PFSK-1 (cell line): ENCODE data around the gene MITD1. TPM values are rescaled to one million over a fixed set of nuclear protein-coding genes. Genes with fewer than 3 reads are reported as not detected.

ENCODE experiments used
- FOXP2 ChIP-seq: optimal IDR thresholded peaks from 2 replicates; pipeline ENCODE3; 2011; ENCODE audit warnings: borderline replicate concordance, control low read depth, inconsistent platforms; ENCODE audit not compliant: insufficient read depth; ENCODE audit errors: extremely low read length, extremely low read depth
- POLR2AphosphoS5 ChIP-seq: IDR thresholded peaks from 2 replicates; pipeline ENCODE4 v1.6.1; 2012; ENCODE audit warnings: low read depth, mild to moderate bottlenecking, control low read depth, low read length, moderate library complexity
- SIN3A ChIP-seq: IDR thresholded peaks from 2 replicates; pipeline ENCODE4 v1.6.1; 2012; ENCODE audit warnings: mild to moderate bottlenecking, low read length, moderate library complexity, borderline replicate concordance; ENCODE audit not compliant: insufficient read depth
- TAF1 ChIP-seq: IDR thresholded peaks from 2 replicates; pipeline ENCODE4 v1.6.1; 2012; ENCODE audit warnings: low read length, control low read depth, borderline replicate concordance; ENCODE audit not compliant: insufficient read depth
- polyA plus RNA-seq: library from polyadenylated mRNA; unstranded; fragments of >200 nt; gene quantifications from one replicate; pipeline ENCODE4 v1.2.1, GENCODE V29; 2012; ENCODE audit warnings: low read depth, missing spikeins; ENCODE audit not compliant: insufficient read length
- TF ChIP-seq, protein P1 (sequence below), 2 experiments: IDR thresholded peaks; 2 replicates each; pipeline versions ENCODE4 v1.6.1 to v1.8.0; 2011 to 2012; ENCODE audit warnings: low read depth in 2 of 2, low read length in 2 of 2, control low read depth in 1 of 2, inconsistent platforms in 1 of 2, mild to moderate bottlenecking in 1 of 2, moderate library complexity in 1 of 2; ENCODE audit not compliant: insufficient read depth in 1 of 2

MITD1 gene
- polyA plus RNA-seq, result 23.4 TPM

- TF ChIP-seq, protein P1, sequence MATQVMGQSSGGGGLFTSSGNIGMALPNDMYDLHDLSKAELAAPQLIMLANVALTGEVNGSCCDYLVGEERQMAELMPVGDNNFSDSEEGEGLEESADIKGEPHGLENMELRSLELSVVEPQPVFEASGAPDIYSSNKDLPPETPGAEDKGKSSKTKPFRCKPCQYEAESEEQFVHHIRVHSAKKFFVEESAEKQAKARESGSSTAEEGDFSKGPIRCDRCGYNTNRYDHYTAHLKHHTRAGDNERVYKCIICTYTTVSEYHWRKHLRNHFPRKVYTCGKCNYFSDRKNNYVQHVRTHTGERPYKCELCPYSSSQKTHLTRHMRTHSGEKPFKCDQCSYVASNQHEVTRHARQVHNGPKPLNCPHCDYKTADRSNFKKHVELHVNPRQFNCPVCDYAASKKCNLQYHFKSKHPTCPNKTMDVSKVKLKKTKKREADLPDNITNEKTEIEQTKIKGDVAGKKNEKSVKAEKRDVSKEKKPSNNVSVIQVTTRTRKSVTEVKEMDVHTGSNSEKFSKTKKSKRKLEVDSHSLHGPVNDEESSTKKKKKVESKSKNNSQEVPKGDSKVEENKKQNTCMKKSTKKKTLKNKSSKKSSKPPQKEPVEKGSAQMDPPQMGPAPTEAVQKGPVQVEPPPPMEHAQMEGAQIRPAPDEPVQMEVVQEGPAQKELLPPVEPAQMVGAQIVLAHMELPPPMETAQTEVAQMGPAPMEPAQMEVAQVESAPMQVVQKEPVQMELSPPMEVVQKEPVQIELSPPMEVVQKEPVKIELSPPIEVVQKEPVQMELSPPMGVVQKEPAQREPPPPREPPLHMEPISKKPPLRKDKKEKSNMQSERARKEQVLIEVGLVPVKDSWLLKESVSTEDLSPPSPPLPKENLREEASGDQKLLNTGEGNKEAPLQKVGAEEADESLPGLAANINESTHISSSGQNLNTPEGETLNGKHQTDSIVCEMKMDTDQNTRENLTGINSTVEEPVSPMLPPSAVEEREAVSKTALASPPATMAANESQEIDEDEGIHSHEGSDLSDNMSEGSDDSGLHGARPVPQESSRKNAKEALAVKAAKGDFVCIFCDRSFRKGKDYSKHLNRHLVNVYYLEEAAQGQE (IDR thresholded peaks at IDR 0.05; ENCODE audit: insufficient read depth in 1 of 2, low read depth in 2 of 2, low read length in 2 of 2), result no peak; a peak in 1 of 4 replicates
- peak; percentile 94 for TF ChIP-seq POLR2AphosphoS5
- TF ChIP-seq SIN3A, result no peak; the same call in 1 of the 2 replicates
- no peak for TF ChIP-seq FOXP2
- TF ChIP-seq TAF1, result peak; percentile 98
These were observed at the start of gene MITD1, which contains the start of gene MRPL30 for GRCh38 chr2:99180755-99181623. MITD1 (minus strand) TSS chr2:99181058; CDS start chr2:99180981, 77 bp downstream. MRPL30 (plus strand) TSS chr2:99181184; CDS start chr2:99186204, 5,020 bp downstream.

GRCh38 chr2:99217929-99218501 lies 37.2 kb upstream of the MITD1 start:
- TF ChIP-seq, protein P1 (IDR thresholded peaks at IDR 0.05; ENCODE audit: insufficient read depth in 1 of 2, low read depth in 2 of 2, low read length in 2 of 2), result no peak
- no peak for TF ChIP-seq TAF1
- TF ChIP-seq POLR2AphosphoS5, result no peak
- TF ChIP-seq FOXP2, result no peak
- TF ChIP-seq SIN3A, result no peak

DNA sequence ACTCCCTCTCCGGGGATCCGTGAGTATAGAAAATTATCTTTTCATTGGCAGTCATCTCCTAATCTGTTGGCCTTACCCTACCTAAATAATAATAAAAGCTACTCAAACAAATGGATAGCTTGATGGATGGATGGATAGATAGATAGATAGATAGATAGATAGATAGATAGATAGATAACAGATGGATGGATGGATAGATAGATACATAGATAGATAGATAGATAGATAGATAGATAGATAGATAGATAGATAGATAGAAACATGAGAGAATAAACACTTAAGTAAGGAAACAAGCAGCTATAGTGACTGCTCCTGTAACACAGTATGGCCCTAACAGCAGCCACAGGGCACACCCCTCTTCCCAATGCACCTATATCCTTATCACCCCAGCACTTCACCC lies 35.2 kb upstream of the MITD1 start:
- no peak for TF ChIP-seq TAF1
- TF ChIP-seq, protein P1 (IDR thresholded peaks at IDR 0.05; ENCODE audit: insufficient read depth in 1 of 2, low read depth in 2 of 2, low read length in 2 of 2), result no peak
- no peak for TF ChIP-seq SIN3A
- no peak for TF ChIP-seq POLR2AphosphoS5
- no peak for TF ChIP-seq FOXP2

GRCh38 chr2:99205491-99205890 lies 24.6 kb upstream of the MITD1 start:
- TF ChIP-seq, protein P1 (IDR thresholded peaks at IDR 0.05; ENCODE audit: insufficient read depth in 1 of 2, low read depth in 2 of 2, low read length in 2 of 2), result no peak
- no peak for TF ChIP-seq FOXP2
- no peak for TF ChIP-seq POLR2AphosphoS5
- no peak for TF ChIP-seq SIN3A
- no peak for TF ChIP-seq TAF1
